Measurements from ENCODE around the gene CARS1. TPM values are rescaled to one million over a fixed set of nuclear protein-coding genes. Genes with fewer than 3 reads are reported as not detected.

The CARS1 gene
- total RNA-seq, 4 donors from 2014 or later: 31.5 to 46.5 (median 34.7) TPM

DNA sequence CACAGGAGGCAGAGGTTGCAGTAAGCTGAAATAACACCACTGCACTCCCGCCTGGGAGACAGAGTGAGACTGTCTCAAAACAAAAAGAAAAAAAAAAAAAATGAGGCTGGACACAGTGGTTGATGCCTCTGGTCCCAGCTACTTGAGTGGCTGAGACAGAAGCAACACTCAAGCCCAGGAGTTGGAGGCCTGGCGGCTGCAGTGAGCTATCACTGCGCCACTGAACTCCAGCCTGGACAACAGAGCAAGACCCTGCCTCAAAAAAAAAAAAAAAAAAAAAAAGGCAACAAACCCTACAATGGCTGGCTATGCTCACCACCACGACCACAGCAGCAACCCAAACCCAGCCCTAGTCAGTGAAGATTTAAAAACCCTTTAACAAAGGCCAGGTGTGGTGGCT is 73.3 kb downstream of the CARS1 start:
- H3K4me1 ChIP-seq: peaks cover 26 to 41% of the 10 kb centered on the region in 2 donors
- ATAC-seq: no peak
- TF ChIP-seq POLR2A (IDR thresholded peaks at IDR 0.05): no peak
- TF ChIP-seq, protein P1, sequence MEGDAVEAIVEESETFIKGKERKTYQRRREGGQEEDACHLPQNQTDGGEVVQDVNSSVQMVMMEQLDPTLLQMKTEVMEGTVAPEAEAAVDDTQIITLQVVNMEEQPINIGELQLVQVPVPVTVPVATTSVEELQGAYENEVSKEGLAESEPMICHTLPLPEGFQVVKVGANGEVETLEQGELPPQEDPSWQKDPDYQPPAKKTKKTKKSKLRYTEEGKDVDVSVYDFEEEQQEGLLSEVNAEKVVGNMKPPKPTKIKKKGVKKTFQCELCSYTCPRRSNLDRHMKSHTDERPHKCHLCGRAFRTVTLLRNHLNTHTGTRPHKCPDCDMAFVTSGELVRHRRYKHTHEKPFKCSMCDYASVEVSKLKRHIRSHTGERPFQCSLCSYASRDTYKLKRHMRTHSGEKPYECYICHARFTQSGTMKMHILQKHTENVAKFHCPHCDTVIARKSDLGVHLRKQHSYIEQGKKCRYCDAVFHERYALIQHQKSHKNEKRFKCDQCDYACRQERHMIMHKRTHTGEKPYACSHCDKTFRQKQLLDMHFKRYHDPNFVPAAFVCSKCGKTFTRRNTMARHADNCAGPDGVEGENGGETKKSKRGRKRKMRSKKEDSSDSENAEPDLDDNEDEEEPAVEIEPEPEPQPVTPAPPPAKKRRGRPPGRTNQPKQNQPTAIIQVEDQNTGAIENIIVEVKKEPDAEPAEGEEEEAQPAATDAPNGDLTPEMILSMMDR (IDR thresholded peaks at IDR 0.05 in 4 of 5, conservative IDR thresholded peaks at IDR 0.05 in 1 of 5): no peak
- H3K9me3 ChIP-seq: no peaks in the 10 kb centered on the region
- intact Hi-C loops (cut with DNase I; ENCODE audit: low total_unique reads): no loop called here
- DNase-seq: no peak
- H3K27ac ChIP-seq: no peak overlapping the region
- no peak overlapping the region for H3K4me3 ChIP-seq
- peaks cover 0 to 4% of the 10 kb centered on the region in 2 donors for H3K36me3 ChIP-seq
- in situ Hi-C loops (cut with MboI; ENCODE audit: low sequenced_read_pairs in 4 of 4): no loop called here
- H3K27me3 ChIP-seq: no peaks in the 10 kb centered on the region

DNA sequence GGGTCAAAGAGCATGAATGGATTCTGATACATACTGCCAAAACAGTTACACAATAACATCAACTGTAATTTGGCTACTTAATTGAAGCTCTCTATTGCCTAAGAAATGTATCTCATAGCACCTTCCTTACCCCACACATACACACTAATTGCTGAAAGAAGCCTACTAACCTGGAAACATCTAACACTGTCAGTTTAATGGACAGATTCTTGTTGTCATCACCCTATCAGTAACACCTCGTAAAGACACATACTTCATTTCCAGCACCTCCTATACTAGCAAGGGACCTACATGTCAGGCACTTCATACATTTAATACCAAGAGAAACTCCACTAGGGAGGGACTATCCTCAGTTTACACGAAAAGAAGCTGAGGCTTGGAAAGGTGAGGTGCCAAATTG is 75.0 kb downstream of the CARS1 start:
- H3K36me3 ChIP-seq: peaks cover 0 to 8% of the 10 kb centered on the region in 2 donors
- in situ Hi-C loops (cut with MboI; ENCODE audit: low sequenced_read_pairs in 4 of 4) (no loop called here), intact Hi-C loops (cut with DNase I; ENCODE audit: low total_unique reads) (no loop called here)
- no peak overlapping the region for H3K27ac ChIP-seq
- H3K27me3 ChIP-seq: no peaks in the 10 kb centered on the region
- no peak for TF ChIP-seq POLR2A (IDR thresholded peaks at IDR 0.05)
- TF ChIP-seq, protein P1 (IDR thresholded peaks at IDR 0.05 in 4 of 5, conservative IDR thresholded peaks at IDR 0.05 in 1 of 5): no peak
- no peaks in the 10 kb centered on the region for H3K9me3 ChIP-seq
- DNase-seq: no peak
- ATAC-seq: no peak
- peaks cover 28 to 33% of the 10 kb centered on the region in 2 donors for H3K4me1 ChIP-seq
- H3K4me3 ChIP-seq: no peak overlapping the region

DNA sequence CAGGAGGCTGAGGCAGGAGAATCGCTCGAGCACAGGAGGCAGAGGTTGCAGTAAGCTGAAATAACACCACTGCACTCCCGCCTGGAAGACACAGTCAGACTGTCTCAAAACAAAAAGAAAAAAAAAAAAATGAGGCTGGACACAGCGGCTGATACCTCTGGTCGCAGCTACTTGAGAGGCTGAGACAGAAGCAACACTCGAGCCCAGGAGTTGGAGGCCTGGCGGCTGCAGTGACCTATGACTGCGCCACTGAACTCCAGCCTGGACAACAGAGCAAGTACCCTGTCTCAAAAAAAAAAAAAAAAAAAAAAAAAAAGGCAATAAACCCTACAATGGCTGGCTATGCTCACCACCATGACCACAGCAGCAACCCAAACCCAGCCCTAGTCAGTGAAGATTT is 76.1 kb downstream of the CARS1 start:
- no peak for DNase-seq
- no peak for ATAC-seq
- Histone ChIP-seq H3K27ac (no peak overlapping the region), H3K9me3 (no peaks in the 10 kb centered on the region), H3K36me3 (peaks cover 0 to 8% of the 10 kb centered on the region in 2 donors), H3K4me1 (peaks cover 38 to 40% of the 10 kb centered on the region in 2 donors), H3K4me3 (no peak overlapping the region), H3K27me3 (no peaks in the 10 kb centered on the region)
- in situ Hi-C loops (cut with MboI; ENCODE audit: low sequenced_read_pairs in 4 of 4) (no loop called here), intact Hi-C loops (cut with DNase I; ENCODE audit: low total_unique reads) (no loop called here)
- TF ChIP-seq, protein P1 (IDR thresholded peaks at IDR 0.05 in 4 of 5, conservative IDR thresholded peaks at IDR 0.05 in 1 of 5): no peak
- TF ChIP-seq POLR2A (IDR thresholded peaks at IDR 0.05): no peak

DNA sequence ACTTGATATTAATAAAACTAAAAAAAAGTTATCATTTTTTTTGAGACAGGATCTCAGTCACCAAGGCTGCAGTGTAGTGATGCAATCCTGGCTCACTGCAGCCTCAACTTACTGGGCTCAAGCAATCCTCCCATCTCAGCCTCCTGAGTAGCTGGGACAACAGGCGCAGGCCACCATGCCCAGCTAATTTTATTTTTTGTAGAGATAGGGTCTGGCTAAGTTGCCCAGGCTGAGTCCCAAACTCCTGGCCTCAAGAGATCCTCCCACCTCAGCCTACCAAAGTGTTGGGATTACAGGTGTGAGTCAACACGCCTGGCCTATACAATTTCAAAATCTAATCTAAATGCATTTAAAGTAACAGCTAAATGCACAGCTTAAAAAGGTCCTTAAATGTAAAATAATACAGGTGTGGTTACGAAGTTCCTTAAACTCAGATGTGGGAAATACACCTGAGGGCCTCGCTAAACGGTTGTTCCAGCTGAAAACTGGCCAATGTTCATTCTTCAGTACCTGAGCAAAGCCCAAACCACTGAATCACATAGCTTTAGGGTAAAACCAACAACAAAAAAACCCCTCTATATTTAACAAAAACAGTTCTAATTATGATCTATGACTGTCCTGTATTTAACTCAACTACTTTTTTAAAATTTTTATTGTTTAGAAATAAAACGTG is 76.9 kb downstream of the CARS1 start:
- in situ Hi-C loops (cut with MboI; ENCODE audit: low sequenced_read_pairs in 4 of 4) (no loop called here), intact Hi-C loops (cut with DNase I; ENCODE audit: low total_unique reads) (no loop called here)
- Histone ChIP-seq H3K27ac (no peak overlapping the region), H3K9me3 (no peaks in the 10 kb centered on the region), H3K4me1 (peaks cover 38 to 41% of the 10 kb centered on the region in 2 donors), H3K4me3 (no peak overlapping the region), H3K36me3 (peaks cover 0 to 10% of the 10 kb centered on the region in 2 donors), H3K27me3 (no peaks in the 10 kb centered on the region)
- ATAC-seq (no peak), DNase-seq (no peak)
- TF ChIP-seq, protein P1 (IDR thresholded peaks at IDR 0.05 in 4 of 5, conservative IDR thresholded peaks at IDR 0.05 in 1 of 5): no peak
- no peak for TF ChIP-seq POLR2A (IDR thresholded peaks at IDR 0.05)

All from gastrocnemius medialis (tissue), 4 donors.